ENCODE measurements around the gene EPS15. TPM values are rescaled to one million over a fixed set of nuclear protein-coding genes. Genes with fewer than 3 reads are reported as not detected.
"Not testable (repeated sequence)": the region's sequence is repeated elsewhere in the genome, so short reads cannot be mapped to it uniquely, and the experiment has no call there.

The EPS15 gene
- total and polyA plus RNA-seq, 2 of the 13 experiments (the other 11 are each of a cell fraction or from before 2014, with no cell fraction given): 14.3 to 19.3 TPM

DNA sequence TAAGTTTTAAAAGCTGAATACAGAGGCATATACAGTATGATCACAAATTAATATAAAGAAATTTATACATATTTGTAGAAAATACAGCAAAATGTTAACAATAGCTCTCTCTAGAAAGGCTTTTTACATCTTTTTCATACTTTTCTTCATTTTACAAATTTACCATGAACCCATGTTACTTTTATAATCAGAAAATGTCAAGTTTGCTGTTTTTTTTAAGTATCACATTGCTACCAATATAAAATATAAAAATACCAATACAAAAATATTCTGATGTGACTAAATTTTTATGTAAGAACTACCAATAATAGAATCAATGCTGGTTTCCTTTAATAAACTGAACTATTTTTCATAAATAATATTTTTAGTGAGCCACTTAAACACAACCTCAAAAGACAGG is 104.3 kb downstream of the EPS15 start:
- H3K4me2 ChIP-seq (ENCODE audit: low read depth, low read length): no peak overlapping the region
- no peak overlapping the region for H3K4me3 ChIP-seq (replicated peaks in 1 of 3; ENCODE audit: insufficient read depth in 1 of 3, low read depth in 2 of 3, low read length in 3 of 3)
- H4K20me1 ChIP-seq (ENCODE audit: insufficient read depth, low read length): no peaks in the 10 kb centered on the region
- ChIA-PET POLR2A (no interaction called here), CTCF (ENCODE audit: low intra/inter-chr PET ratio, low total read pairs) (no interaction called here)
- H3K9me3 ChIP-seq (ENCODE audit: low read length): no peaks in the 10 kb centered on the region
- no peaks in the 10 kb centered on the region for H3K27me3 ChIP-seq (ENCODE audit: control insufficient read depth in 1 of 2, insufficient read depth in 2 of 2, low read length in 2 of 2)
- no peak overlapping the region for H3K9ac ChIP-seq (ENCODE audit: insufficient read depth, low read depth, low read length)
- no peak overlapping the region for H2AFZ ChIP-seq (ENCODE audit: low read length)
- H3K4me1 ChIP-seq (ENCODE audit: insufficient read depth, low read length): 0 out of 2 replicates have a peak, but pooled peaks cover 7% of the 10 kb centered on the region
- in situ Hi-C loops (cut with HindIII; ENCODE audit: extremely low pct_ligation_motif_present, low pct_unique_long_range_greater_than_20kb): no loop called here
- intact Hi-C loops (cut with micrococcal nuclease; ENCODE audit: unreplicated experiment): no loop called here
- DNase-seq (ENCODE audit: low spot score) (no peak), ATAC-seq (no peak), FAIRE-seq (no peak)
- no TSS peak for BruUV-seq (replicated peaks)
- no peak overlapping the region for H3K27ac ChIP-seq (ENCODE audit: extremely low read length, insufficient read depth, low read length)
- no peaks in the 10 kb centered on the region; a peak in 2 of 5 replicates for H3K36me3 ChIP-seq (replicated peaks in 1 of 2; ENCODE audit: control insufficient read depth in 1 of 2, insufficient read depth in 2 of 2, low read length in 2 of 2)
- TF ChIP-seq SYNCRIP (IDR thresholded peaks at IDR 0.05; ENCODE audit: insufficient read depth, low read depth, low read length): no peak
- TF ChIP-seq MAFK (conservative IDR thresholded peaks at IDR 0.05 in 1 of 2, IDR thresholded peaks at IDR 0.05 in 1 of 2; ENCODE audit: low read length in 2 of 2): 0 out of 4 replicates have a peak, but pooled peaks of 1 of the 2 experiments have one; percentile 16
- H3K79me2 ChIP-seq (ENCODE audit: insufficient read depth, low read length): peaks cover 2% of the 10 kb centered on the region

DNA sequence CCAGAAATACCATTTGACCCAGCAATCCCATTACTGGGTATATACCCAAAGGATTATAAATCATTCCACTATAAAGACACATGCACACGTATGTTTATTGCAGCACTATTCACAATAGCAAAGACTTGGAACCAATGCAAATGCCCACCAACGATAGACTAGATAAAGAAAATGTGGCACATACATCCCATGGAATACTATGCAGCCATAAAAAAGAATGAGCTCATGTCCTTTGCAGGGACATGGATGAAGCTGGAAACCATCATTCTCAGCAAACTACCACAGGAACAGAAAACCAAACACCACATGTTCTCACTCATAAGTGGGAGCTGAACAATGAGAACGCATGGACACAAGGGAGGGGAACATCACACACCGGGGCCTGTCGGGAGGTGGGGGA is 107.2 kb downstream of the EPS15 start:
- H3K79me2 ChIP-seq (ENCODE audit: insufficient read depth, low read length); POLR2A ChIA-PET; H3K9ac ChIP-seq (ENCODE audit: insufficient read depth, low read depth, low read length); H3K4me1 ChIP-seq (ENCODE audit: insufficient read depth, low read length); H3K4me3 ChIP-seq (replicated peaks in 1 of 3; ENCODE audit: insufficient read depth in 1 of 3, low read depth in 2 of 3, low read length in 3 of 3); H3K27ac ChIP-seq (ENCODE audit: extremely low read length, insufficient read depth, low read length); H2AFZ ChIP-seq (ENCODE audit: low read length); in situ Hi-C loops (cut with HindIII; ENCODE audit: extremely low pct_ligation_motif_present, low pct_unique_long_range_greater_than_20kb); FAIRE-seq; DNase-seq (ENCODE audit: low spot score); ATAC-seq; H3K4me2 ChIP-seq (ENCODE audit: low read depth, low read length); H3K27me3 ChIP-seq (ENCODE audit: control insufficient read depth in 1 of 2, insufficient read depth in 2 of 2, low read length in 2 of 2); H3K9me3 ChIP-seq (ENCODE audit: low read length); H4K20me1 ChIP-seq (ENCODE audit: insufficient read depth, low read length); BruUV-seq (replicated peaks); CTCF ChIA-PET (ENCODE audit: low intra/inter-chr PET ratio, low total read pairs); intact Hi-C loops (cut with micrococcal nuclease; ENCODE audit: unreplicated experiment): not testable (repeated sequence)
- WGBS (ENCODE audit: low lambda C conversion rate): 99% methylated on average over 5 of the region's 5 CpGs
- peaks cover 5 to 21% of the 10 kb centered on the region in 2 experiments for H3K36me3 ChIP-seq (replicated peaks in 1 of 2; ENCODE audit: control insufficient read depth in 1 of 2, insufficient read depth in 2 of 2, low read length in 2 of 2)
